AG04449 (cell line): ENCODE measurements around the gene MTF1.

ENCODE experiments used
- CTCF ChIA-PET: fragments of 350-600 bp; formaldehyde crosslinking; extraction: SDS; loops from one replicate; lab custom pipeline; 2021; ENCODE audit warnings: antibody characterized with exemption; lab: Yijun Ruan, JAX
- POLR2A ChIA-PET: fragments of 400-600, 350-600 bp; formaldehyde crosslinking; extraction: SDS; loops from one replicate; lab custom pipeline; 2020; ENCODE audit warnings: antibody characterized with exemption, inconsistent platforms; lab: Yijun Ruan, JAX
- DNase-seq: peaks from one replicate; pipeline ENCODE4 v3.0.0-alpha.2; 2010; ENCODE audit warnings: low read depth, low spot score
- H3K4me3 ChIP-seq: 2 replicates; pipeline ENCODE4 v1.5.1; 2011; ENCODE audit warnings: low read depth, mild to moderate bottlenecking, control low read depth, low read length
- CTCF ChIP-seq: IDR thresholded peaks from one replicate; pipeline ENCODE4 v1.5.1; 2011; ENCODE audit warnings: mild to moderate bottlenecking, moderate library complexity, low read length, control low read depth, inconsistent platforms; ENCODE audit not compliant: insufficient read depth; ENCODE audit errors: missing control alignments

MTF1 gene

GRCh38 chr1:37851262-37851661, 8.1 kb downstream of the MTF1 start:
- no peak overlapping the region for H3K4me3 ChIP-seq
- no peak for DNase-seq
- no peak for TF ChIP-seq CTCF
- CTCF ChIA-PET, result interaction anchor here (3.3 kb wide), 1 partner anchor 9 kb away, joined by 59 read pairs; the partner anchor contains the start of gene MTF1
- POLR2A ChIA-PET, result interaction anchor here (1.9 kb wide), 1 partner anchor 8 kb away, joined by 10 read pairs; the partner anchor contains the start of gene MTF1

GRCh38 chr1:37850352-37850955, 8.9 kb downstream of the MTF1 start:
- POLR2A ChIA-PET, result interaction anchor here (1.9 kb wide), 1 partner anchor 9 kb away, joined by 10 read pairs; the partner anchor contains the start of gene MTF1
- no peak for TF ChIP-seq CTCF
- CTCF ChIA-PET, result interaction anchor here (0.9 to 3.3 kb wide), 2 partner anchors 9 to 16 kb away, joined by 3 to 59 read pairs; partner anchors contain the start of gene MTF1

GRCh38 chr1:37849480-37849879, 9.9 kb downstream of the MTF1 start:
- DNase-seq, result no peak
- ChIA-PET CTCF (interaction anchor here (0.9 to 3.3 kb wide), 2 partner anchors 10 to 15 kb away, joined by 3 to 59 read pairs; partner anchors contain the start of gene MTF1), POLR2A (no interaction called here)
- no peak for TF ChIP-seq CTCF
- no peak overlapping the region for H3K4me3 ChIP-seq

More at GRCh38 chr1:37850352-37850955, 8.9 kb downstream of the MTF1 start:
- no peak for DNase-seq
- H3K4me3 ChIP-seq, result no peak overlapping the region

GRCh38 chr1:37846647-37847339, 12.6 kb downstream of the MTF1 start:
- no peak for TF ChIP-seq CTCF
- POLR2A ChIA-PET, result no interaction called here
- CTCF ChIA-PET, result interaction anchor here (0.8 to 3.0 kb wide), 3 partner anchors 13 to 392 kb away, joined by 3 to 31 read pairs (median 3); partner anchors contain the start of gene MTF1
- no peak overlapping the region for H3K4me3 ChIP-seq
- no peak for DNase-seq

GRCh38 chr1:37845786-37846185, 13.6 kb downstream of the MTF1 start:
- ChIA-PET POLR2A (no interaction called here), CTCF (interaction anchor here (0.6 to 5.7 kb wide), 5 partner anchors 12 to 1761 kb away, joined by 3 to 39 read pairs (median 3); partner anchors contain the start of gene MTF1)
- H3K4me3 ChIP-seq, result no peak overlapping the region
- no peak for DNase-seq
- TF ChIP-seq CTCF, result no peak
